Endothelial cell of umbilical vein (primary cell): ENCODE results near the gene NUPR1. TPM values are rescaled to one million over a fixed set of nuclear protein-coding genes. Genes with fewer than 3 reads are reported as not detected.

ENCODE experiments used
- BruUV-seq: library from RNA; stranded (reverse); fragments of 400-500 nt; replicated peaks from 2 replicates; lab custom pipeline; 2021; lab: Mats Ljungman, UMichigan
- CTCF ChIA-PET: fragments of 300-600, 350-600 bp; sonication (Branson Sonifier 250); formaldehyde crosslinking; loops from one replicate; lab custom pipeline; 2021; ENCODE audit warnings: antibody characterized with exemption, inconsistent platforms; lab: Charles Lee
- POLR2A ChIA-PET: fragments of 300-600, 350-600 bp; sonication (Branson Sonifier 250); formaldehyde crosslinking; loops from one replicate; lab custom pipeline; 2021; ENCODE audit warnings: antibody characterized with exemption, inconsistent platforms; lab: Charles Lee
- DNase-seq: peaks from one replicate; pipeline ENCODE4 v3.0.0-alpha.2; 2011; ENCODE audit warnings: low read depth, low spot score
- FAIRE-seq: peaks from 2 replicates; lab custom pipeline; 2011; peaks lifted over from hg19 to GRCh38; lab: Jason Lieb, UNC
- H2AFZ ChIP-seq: 2 replicates; pipeline ENCODE4 v1.6.0; 2012; ENCODE audit warnings: low read depth, low read length, control low read depth, inconsistent platforms
- H3K27ac ChIP-seq: 2 replicates; pipeline ENCODE4 v1.5.1; 2011; ENCODE audit warnings: low read depth, mild to moderate bottlenecking, control low read depth, low read length, moderate library complexity; ENCODE audit not compliant: insufficient read depth
- H3K27me3 ChIP-seq, 2 experiments: 2 replicates each; pipeline versions ENCODE4 v1.6.0 to v1.6.1; 2011; ENCODE audit warnings: low read length in 2 of 2, mixed read lengths in 1 of 2; ENCODE audit not compliant: control insufficient read depth in 2 of 2, insufficient read depth in 2 of 2
- H3K36me3 ChIP-seq, 2 experiments: 2 replicates in 1 of 2; 3 replicates in 1 of 2; pipeline ENCODE4 v1.5.1; 2011; ENCODE audit warnings: low read length in 2 of 2, mild to moderate bottlenecking in 1 of 2, moderate library complexity in 1 of 2; ENCODE audit not compliant: control insufficient read depth in 2 of 2, insufficient read depth in 2 of 2; ENCODE audit errors: extremely low read depth in 1 of 2
- H3K4me1 ChIP-seq: 3 replicates; pipeline ENCODE4 v1.5.1; 2011; ENCODE audit warnings: mild to moderate bottlenecking, low read length; ENCODE audit not compliant: control insufficient read depth, insufficient read depth; ENCODE audit errors: extremely low read depth
- H3K4me2 ChIP-seq: 2 replicates; pipeline ENCODE4 v1.6.1; 2011; ENCODE audit warnings: low read length, control low read depth, mixed read lengths; ENCODE audit not compliant: insufficient read depth
- H3K4me3 ChIP-seq, 3 experiments: fragments of 200-600 bp in 1 of 3; sonication (generic), shearing (Covaris generic) in 1 of 3; replicated peaks in 1 of 3; 2 replicates each; pipeline ENCODE4 v1.5.1; 2011 to 2016; ENCODE audit warnings: control low read depth in 3 of 3, low read length in 3 of 3, mild to moderate bottlenecking in 2 of 3, inconsistent platforms in 1 of 3, low read depth in 1 of 3, moderate library complexity in 1 of 3; ENCODE audit not compliant: insufficient read depth in 1 of 3
- H3K79me2 ChIP-seq: 2 replicates; pipeline ENCODE4 v1.6.0; 2012; ENCODE audit warnings: low read length, inconsistent platforms; ENCODE audit not compliant: control insufficient read depth, insufficient read depth
- H3K9ac ChIP-seq: replicated peaks from 2 replicates; pipeline ENCODE3; 2011; ENCODE audit warnings: low read length, control low read depth; ENCODE audit not compliant: insufficient read depth; ENCODE audit errors: extremely low read depth
- H3K9me1 ChIP-seq: replicated peaks from 3 replicates; pipeline ENCODE4 v1.6.0; 2011; ENCODE audit warnings: mild to moderate bottlenecking, low read length; ENCODE audit not compliant: control insufficient read depth, insufficient read depth; ENCODE audit errors: extremely low read depth
- H3K9me3 ChIP-seq: replicated peaks from 2 replicates; pipeline ENCODE4 v1.5.1; 2012; ENCODE audit warnings: low read length, inconsistent platforms; ENCODE audit not compliant: control insufficient read depth, insufficient read depth
- H4K20me1 ChIP-seq: replicated peaks from 2 replicates; pipeline ENCODE3; 2011; ENCODE audit warnings: mild to moderate bottlenecking, low read length; ENCODE audit not compliant: control insufficient read depth, insufficient read depth; ENCODE audit errors: extremely low read depth
- CTCF ChIP-seq, 2 donors: IDR thresholded peaks; 1 replicate in 1 of 2; 2 replicates in 1 of 2; pipeline ENCODE4 v1.5.1; 2011; ENCODE audit warnings: low read length in 2 of 2, mild to moderate bottlenecking in 2 of 2, moderate library complexity in 2 of 2, control low read depth in 1 of 2, inconsistent platforms in 1 of 2, low read depth in 1 of 2; ENCODE audit not compliant: insufficient read depth in 1 of 2; ENCODE audit errors: extremely low read depth in 1 of 2
- EZH2 ChIP-seq: IDR thresholded peaks from 2 replicates; pipeline ENCODE4 v1.6.1; 2012; ENCODE audit warnings: borderline replicate concordance, low read depth, mild to moderate bottlenecking, moderate library complexity, low read length, inconsistent platforms; ENCODE audit not compliant: severe bottlenecking
- FOS ChIP-seq: IDR thresholded peaks from 2 replicates; pipeline ENCODE4 v1.6.1; 2011; ENCODE audit warnings: mild to moderate bottlenecking, low read length, moderate library complexity, borderline replicate concordance; ENCODE audit not compliant: insufficient read depth
- GATA2 ChIP-seq: IDR thresholded peaks from 2 replicates; pipeline ENCODE4 v1.7.0; 2011; ENCODE audit warnings: low read depth, mild to moderate bottlenecking, moderate library complexity, mixed read lengths, low read length; ENCODE audit not compliant: insufficient read length, insufficient read depth
- JUN ChIP-seq: IDR thresholded peaks from 2 replicates; pipeline ENCODE4 v1.6.1; 2011; ENCODE audit warnings: borderline replicate concordance, low read depth; ENCODE audit not compliant: insufficient read length, insufficient read depth
- MAX ChIP-seq: IDR thresholded peaks from 2 replicates; pipeline ENCODE4 v1.6.1; 2011; ENCODE audit not compliant: insufficient read depth, insufficient read length
- MYC ChIP-seq: IDR thresholded peaks from one replicate; pipeline ENCODE4 v1.6.1; 2011; ENCODE audit warnings: mild to moderate bottlenecking, low read depth, low read length
- POLR2A ChIP-seq: IDR thresholded peaks from 2 replicates; pipeline ENCODE4 v1.6.1; 2012; ENCODE audit warnings: low read depth, mild to moderate bottlenecking, control low read depth, low read length
- POLR2AphosphoS5 ChIP-seq: IDR thresholded peaks from 2 replicates; pipeline ENCODE4 v1.6.1; 2012; ENCODE audit warnings: low read depth, mild to moderate bottlenecking, control low read depth, low read length, moderate library complexity; ENCODE audit not compliant: insufficient read depth
- dilution Hi-C: fragments of 300-500 bp; cut with MboI; formaldehyde crosslinking; loops from one replicate; pipeline ENCODE4 v1.15.0; 2019; ENCODE audit warnings: low sequenced_read_pairs; ENCODE audit not compliant: extremely low pct_ligation_motif_present
- intact Hi-C: fragments of 100-400 bp; cut with micrococcal nuclease; formaldehyde crosslinking; loops from one replicate; pipeline ENCODE4 v1.10.0; 2022
- polyA plus RNA-seq, 4 experiments: library from polyadenylated mRNA; depleted of rRNA in 3 of 4; stranded (reverse) in 3 of 4; unstranded in 1 of 4; fragments of >200 nt; gene quantifications; 2 replicates each; pipeline versions ENCODE4 v1.2.1 to v1.2.3, GENCODE V29; 2011 to 2012; ENCODE audit warnings: missing spikeins in 1 of 4
- total RNA-seq: library from RNA; stranded (reverse); gene quantifications from 2 replicates; pipeline ENCODE4 v1.2.3, GENCODE V29; 2021

Gene NUPR1
- total and polyA plus RNA-seq, 2 donors (not counting 3 experiments of a cell fraction or from before 2014, with no cell fraction given) = 1.8 to 4.9 TPM

DNA sequence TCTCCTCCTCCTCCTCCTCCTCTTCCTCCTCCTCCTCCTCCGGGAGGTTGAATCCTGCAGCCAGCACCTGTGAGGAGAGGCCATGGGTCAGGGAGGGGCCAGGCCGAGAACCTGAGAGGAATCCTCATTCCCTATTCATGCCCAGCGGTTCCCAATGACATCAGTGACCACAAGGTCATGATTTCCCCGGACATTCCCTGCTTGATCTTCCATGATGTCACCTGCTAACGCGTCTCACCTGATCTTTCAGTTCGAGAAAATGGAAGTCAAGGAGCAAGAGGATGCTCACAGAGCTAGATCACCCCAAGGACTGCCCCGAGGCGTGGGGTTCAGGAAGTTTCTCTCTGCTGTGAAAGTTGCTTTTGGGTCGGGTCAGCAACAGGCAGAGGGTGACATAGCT is 38.9 kb downstream of the NUPR1 start:
- TF ChIP-seq MYC (no peak), MAX (no peak), POLR2A (no peak), CTCF (IDR thresholded peaks at IDR 0.05; ENCODE audit: extremely low read depth in 1 of 2, insufficient read depth in 1 of 2, low read depth in 1 of 2, low read length in 2 of 2) (no peak), GATA2 (no peak), JUN (no peak), EZH2 (no peak), POLR2AphosphoS5 (no peak), FOS (no peak)
- intact Hi-C loops = no loop called here
- Histone ChIP-seq H3K4me1 (no peaks in the 10 kb centered on the region), H3K79me2 (no peaks in the 10 kb centered on the region), H3K9me3 (no peaks in the 10 kb centered on the region), H3K27ac (no peak overlapping the region), H3K4me2 (no peak overlapping the region), H2AFZ (no peak overlapping the region), H3K9me1 (no peaks in the 10 kb centered on the region), H3K9ac (no peak overlapping the region), H3K36me3 (no peaks in the 10 kb centered on the region), H4K20me1 (no peaks in the 10 kb centered on the region), H3K27me3 (no peaks in the 10 kb centered on the region), H3K4me3 (no peak overlapping the region)
- no TSS peak for BruUV-seq
- ChIA-PET CTCF (no interaction called here), POLR2A (no interaction called here)
- FAIRE-seq = no peak
- dilution Hi-C loops = no loop called here
- no peak for DNase-seq
